Measurements from ENCODE around the gene BCAS3.

Gene BCAS3

DNA sequence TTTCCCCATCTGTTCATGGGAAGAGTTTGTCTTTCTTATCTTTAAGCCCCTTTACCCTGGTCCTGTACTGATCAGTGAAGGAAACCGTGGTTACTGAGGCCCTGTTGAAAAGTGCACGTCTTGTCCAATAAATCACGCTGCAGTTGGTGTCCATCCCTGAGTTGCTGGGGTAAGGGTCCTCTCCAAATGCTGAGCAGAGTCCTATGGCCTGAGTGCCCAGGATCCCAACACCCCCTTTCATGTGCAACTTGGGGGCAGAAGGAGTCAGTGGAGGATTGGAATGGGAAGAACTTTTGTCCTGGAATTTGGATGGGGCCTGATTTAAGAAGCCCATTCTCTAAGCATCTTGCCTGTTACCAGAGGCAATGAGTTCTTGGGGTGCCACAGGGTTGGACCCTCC is 715.0 kb downstream of the BCAS3 start:
- DNase-seq, result no peak

DNA sequence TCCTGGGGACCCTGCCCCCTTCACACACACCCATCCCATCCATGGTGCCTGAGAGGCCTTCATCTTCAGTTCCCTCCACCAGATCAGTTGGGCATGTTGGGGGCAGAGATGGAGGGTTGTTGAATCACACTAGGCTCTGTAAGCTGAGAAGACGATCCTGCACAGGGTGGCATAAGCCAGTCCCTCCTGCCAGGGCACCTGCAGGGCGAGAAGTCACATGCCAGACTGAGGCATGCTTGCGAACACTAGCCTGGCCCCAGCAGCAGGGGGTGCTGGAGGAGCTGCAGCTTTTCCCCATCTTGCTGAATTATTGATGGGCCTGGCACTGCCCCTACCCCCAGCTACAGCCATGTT is 715.9 kb downstream of the BCAS3 start:
- DNase-seq, result no peak

DNA sequence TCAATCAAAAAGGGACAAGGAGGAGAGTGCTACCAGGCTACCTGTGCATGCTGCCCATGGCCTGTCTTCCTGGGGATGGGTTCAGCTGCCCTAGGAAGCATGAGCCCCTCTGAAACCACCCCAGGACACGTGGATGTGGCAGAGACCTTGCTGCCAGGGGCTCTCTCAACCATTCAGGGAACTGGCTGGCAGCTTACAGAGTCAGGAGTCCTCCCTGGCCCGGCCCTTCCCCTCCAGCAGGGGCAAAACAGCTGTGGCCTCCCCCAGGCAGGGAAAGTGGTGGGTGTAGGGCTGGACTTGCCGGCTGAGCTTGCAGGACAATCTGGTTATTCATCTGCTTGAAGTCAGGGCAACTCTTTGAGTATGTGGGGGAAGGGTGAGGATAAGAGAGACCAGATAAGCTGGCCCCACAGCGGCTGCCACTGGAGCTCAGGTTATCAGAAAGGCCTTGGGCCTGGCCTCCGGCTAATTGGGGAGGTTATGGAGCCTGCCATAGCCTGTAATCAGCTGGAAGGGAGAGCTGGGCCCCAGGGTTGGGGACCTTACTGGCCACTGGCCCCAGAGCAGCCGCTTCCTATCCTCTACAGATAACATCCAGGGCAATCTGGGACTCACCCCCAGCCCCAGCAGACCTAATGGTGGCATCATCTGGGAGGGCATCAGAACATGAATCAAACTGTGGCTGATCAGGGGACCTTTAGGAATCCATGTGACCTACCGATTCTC is 716.4 kb downstream of the BCAS3 start:
- DNase-seq, result no peak

DNA sequence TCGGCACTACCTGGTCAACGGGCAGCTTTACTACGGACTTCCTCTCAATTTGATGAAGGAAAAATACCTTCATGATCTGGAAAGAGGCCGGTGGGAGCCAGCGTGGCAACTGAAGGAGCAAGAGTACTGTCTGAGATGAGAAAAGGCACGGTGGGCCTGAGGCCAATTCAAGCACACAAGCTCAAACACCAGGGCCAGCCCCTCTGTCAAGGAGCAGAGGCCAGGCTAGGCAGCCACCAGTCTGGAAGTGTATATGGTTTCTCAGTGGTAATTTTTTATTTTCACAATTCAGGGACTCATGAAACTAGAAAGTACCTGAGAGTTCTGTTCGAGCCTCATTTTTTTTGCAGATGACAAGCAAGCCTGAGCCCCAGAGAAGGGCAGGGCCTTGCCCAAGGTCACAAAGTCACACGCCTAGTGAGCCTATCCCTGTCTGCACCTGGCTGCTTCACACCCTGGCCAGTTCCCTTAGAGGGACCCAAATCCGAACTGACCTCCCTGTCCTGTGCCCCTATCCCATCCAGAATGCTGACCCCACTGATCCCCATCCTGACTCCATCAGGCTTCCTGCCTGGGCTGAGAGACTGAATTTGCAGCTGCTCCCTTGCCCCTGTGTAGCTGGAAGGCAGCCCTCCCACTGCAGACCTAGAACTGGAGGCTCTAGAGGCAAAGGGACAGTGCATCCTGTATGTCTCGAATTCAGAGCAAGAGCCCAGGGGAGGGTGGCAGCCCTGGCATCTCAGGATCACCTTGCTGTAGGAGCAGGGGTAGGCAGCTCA is 717.2 kb downstream of the BCAS3 start:
- no peak for DNase-seq

DNA sequence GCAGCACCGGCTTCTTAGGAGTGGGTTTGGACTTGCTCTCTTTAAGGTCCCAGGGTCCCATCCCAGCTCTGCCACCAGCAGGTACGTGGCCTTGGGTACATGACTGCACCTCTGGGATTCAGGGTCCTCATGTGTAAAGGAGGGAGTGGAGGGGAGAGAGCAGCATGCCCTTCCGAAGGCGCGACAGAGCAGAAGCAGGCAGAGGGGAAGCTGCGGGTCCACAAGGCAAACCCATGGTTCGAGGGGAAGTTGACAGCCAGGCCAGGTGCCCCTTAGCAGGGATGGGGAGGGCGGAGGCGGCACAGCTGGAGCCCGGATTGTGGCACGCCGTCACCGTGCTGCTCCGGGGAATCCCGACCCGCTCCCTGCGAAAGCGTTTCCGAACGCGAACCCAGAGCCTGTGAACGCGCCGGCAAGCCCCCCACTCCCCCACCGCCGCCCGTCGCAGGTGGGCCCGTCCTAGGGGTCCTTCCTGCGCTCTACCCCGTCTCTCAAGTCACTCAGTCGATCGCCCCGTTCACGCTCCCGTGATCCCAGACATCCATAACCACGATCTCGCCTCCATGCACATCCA is 717.8 kb downstream of the BCAS3 start:
- DNase-seq, result no peak

GRCh38 chr17:61395983-61396585 is 718.4 kb downstream of the BCAS3 start:
- DNase-seq, result no peak

GRCh38 chr17:61396586-61397085 is 719.0 kb downstream of the BCAS3 start:
- no peak for DNase-seq

- no peak for DNase-seq
Measured at GRCh38 chr17:61397086-61397842, 719.6 kb downstream of the BCAS3 start.

DNA sequence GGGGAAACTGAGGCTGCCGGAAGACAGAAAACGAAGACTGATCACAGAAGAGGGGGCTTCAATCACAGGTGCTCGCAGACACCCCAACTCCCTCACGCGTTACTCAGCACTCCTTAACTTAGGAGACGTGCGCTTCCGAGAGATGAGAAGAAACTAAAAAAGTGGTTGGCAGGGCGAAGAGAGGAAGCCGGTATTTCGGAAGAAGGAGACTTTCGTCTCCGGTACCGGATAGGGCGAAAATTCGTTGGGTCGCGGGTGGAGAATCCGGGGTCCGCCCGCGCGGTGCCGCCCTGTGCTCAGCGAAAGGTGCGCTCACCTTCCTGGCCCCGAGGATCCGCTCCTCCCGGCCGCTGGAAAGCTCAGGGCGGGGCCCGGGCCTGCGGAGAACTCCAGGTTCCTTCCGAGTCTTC is 721.1 kb downstream of the BCAS3 start:
- DNase-seq, result no peak

GRCh38 chr17:61399131-61400065 is 721.7 kb downstream of the BCAS3 start, which contains the start of gene TBX2:
TBX2 (plus strand) TSS chr17:61399843; CDS start chr17:61400177, 334 bp downstream.
- DNase-seq, result no peak

DNA sequence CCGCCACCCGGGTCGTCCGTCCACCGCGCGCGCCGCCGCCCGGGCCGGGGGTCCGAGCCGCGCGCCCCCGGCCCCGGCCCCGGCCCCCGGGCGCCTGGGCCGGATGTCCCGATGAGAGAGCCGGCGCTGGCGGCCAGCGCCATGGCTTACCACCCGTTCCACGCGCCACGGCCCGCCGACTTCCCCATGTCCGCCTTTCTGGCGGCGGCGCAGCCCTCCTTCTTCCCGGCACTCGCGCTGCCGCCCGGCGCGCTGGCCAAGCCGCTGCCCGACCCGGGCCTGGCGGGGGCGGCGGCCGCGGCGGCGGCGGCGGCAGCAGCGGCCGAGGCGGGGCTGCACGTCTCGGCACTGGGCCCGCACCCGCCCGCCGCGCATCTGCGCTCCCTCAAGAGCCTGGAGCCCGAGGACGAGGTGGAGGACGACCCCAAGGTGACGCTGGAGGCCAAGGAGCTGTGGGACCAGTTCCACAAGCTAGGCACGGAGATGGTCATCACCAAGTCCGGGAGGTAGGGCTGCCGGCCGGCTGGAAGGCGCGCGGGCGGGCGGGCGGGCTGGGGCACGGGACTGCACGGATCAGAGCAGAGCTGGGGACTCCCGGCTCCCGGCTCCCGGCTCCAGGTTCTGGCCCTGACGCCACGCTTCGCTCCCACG is 722.5 kb downstream of the BCAS3 start:
- no peak for DNase-seq

GRCh38 chr17:61400717-61401388 is 723.2 kb downstream of the BCAS3 start:
- DNase-seq, result no peak

DNA sequence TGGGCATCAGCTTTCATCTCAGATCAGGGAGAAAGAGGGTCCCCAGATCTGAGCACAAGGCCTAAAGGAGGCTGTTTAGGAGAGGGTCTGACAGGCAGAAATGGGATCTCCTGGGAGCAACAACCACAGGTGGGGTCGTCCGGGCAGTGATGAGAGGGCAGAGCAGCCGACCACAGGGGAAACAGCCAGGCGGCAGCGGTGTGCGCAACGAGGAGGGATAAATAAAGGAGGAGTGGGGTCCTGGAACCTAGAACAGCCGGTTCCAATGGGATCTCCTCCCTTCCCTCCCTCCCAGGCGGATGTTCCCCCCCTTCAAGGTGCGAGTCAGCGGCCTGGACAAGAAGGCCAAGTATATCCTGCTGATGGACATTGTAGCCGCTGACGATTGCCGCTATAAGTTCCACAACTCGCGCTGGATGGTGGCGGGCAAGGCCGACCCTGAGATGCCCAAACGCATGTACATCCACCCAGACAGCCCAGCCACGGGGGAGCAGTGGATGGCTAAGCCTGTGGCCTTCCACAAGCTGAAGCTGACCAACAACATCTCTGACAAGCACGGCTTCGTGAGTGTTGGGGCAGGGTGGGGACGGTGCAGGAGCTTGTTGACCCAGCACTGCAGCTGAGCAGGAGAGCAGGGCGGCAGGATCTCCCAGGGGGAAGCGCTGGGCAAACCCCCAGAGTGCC is 723.9 kb downstream of the BCAS3 start:
- no peak for DNase-seq

GRCh38 chr17:61402073-61402541 is 724.5 kb downstream of the BCAS3 start:
- no peak for DNase-seq

- no peak for DNase-seq
Measured at GRCh38 chr17:61402978-61403800, 725.5 kb downstream of the BCAS3 start.

DNA sequence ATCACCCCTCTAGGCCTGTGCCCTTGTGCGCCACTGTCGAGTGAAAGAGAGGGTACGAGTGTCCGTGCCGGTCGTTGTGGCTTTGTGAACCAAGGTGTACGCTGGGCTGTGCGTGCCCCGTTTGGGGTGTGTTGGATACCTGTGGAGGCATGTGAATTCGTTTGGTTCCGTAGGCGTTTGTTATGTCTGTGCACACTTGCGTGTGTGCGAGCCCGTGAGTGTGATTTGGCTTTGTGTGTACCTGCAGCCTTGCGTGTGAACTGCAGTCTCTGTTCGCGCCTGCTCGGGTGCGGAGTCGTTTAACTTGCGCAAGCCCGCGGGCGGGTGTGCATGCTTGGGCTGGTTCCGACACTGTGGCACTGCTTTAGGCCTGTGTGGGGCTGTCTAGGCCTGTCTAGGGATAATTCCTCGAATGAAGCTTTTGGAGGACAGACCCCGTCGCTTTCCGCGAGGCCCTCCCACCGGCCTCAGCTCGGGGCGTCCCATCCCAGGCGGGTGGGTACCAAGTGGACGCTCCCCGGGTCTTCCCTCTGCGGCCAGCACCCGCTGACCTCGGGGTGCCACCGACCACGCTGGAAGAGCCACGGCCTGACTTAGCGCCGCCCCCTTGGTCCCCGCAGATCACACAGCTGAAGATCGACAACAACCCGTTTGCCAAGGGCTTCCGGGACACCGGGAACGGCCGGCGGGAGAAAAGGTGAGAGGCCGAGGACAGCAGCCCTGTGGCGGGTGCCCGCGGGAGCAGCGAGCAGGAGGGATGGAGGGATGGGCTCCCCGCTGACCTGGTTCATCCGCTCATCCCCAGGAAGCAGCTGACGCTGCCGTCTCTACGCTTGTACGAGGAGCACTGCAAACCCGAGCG is 726.4 kb downstream of the BCAS3 start:
- DNase-seq, result no peak

GRCh38 chr17:61404663-61404912 is 726.9 kb downstream of the BCAS3 start:
- no peak for DNase-seq

Measured in effector CD8-positive, alpha-beta T cell (primary cell).